Sigmoid colon (tissue), 7 donors: ENCODE measurements around the gene PADI1. TPM values are rescaled to one million over a fixed set of nuclear protein-coding genes. Genes with fewer than 3 reads are reported as not detected.

Experiments
- DNase-seq: peaks from one replicate; pipeline ENCODE4 v3.0.0-alpha.2; 2019
- H3K27ac ChIP-seq, 4 donors: fragments of 200-600 bp; sonication (generic); one replicate each; pipeline ENCODE4 v1.5.1; 2016 to 2019; ENCODE audit warnings: mild to moderate bottlenecking in 1 of 4
- H3K27me3 ChIP-seq, 3 donors: fragments of 200-600 bp; sonication (generic); one replicate each; pipeline ENCODE4 v1.5.1; 2019; ENCODE audit warnings: mild to moderate bottlenecking in 1 of 3
- H3K36me3 ChIP-seq, 4 donors: fragments of 200-600 bp; sonication (generic); one replicate each; pipeline ENCODE4 v1.5.1; 2016 to 2019
- H3K4me1 ChIP-seq, 4 donors: fragments of 200-600 bp; sonication (generic); one replicate each; pipeline ENCODE4 v1.5.1; 2017 to 2019
- H3K4me3 ChIP-seq, 4 donors: fragments of 200-600 bp; sonication (generic); one replicate each; pipeline ENCODE4 v1.5.1; 2017 to 2019; ENCODE audit warnings: mild to moderate bottlenecking in 2 of 4, moderate library complexity in 1 of 4
- H3K9me3 ChIP-seq, 4 donors: fragments of 200-600 bp in 3 of 4; sonication (generic) in 3 of 4; one replicate each; pipeline versions ENCODE4 v1.5.1 to v1.6.1; 2013 to 2019
- CTCF ChIP-seq, 4 experiments: fragments of 450-650 bp in 3 of 4; fragments of 200-600 bp in 1 of 4; IDR thresholded peaks; one replicate each; pipeline ENCODE4 v1.5.1; 2016 to 2019; ENCODE audit warnings: antibody characterized with exemption in 4 of 4, mild to moderate bottlenecking in 3 of 4, moderate library complexity in 2 of 4
- EP300 ChIP-seq, 4 donors: sonication (generic); formaldehyde crosslinking; IDR thresholded peaks; one replicate each; pipeline ENCODE4 v1.6.1; 2017; ENCODE audit warnings: antibody characterized with exemption in 4 of 4
- POLR2A ChIP-seq, 2 donors: fragments of 450-650 bp; IDR thresholded peaks; one replicate each; pipeline ENCODE4 v1.6.1; 2016; ENCODE audit warnings: antibody characterized with exemption in 2 of 2, mild to moderate bottlenecking in 2 of 2, moderate library complexity in 2 of 2
- POLR2AphosphoS5 ChIP-seq, 4 donors: sonication (generic); formaldehyde crosslinking; IDR thresholded peaks; one replicate each; pipeline ENCODE4 v1.6.1; 2017; ENCODE audit warnings: antibody characterized with exemption in 4 of 4
- WGBS, 2 donors: extraction: QIAGEN DNeasy Blood & Tissue Kit; methylation state at CpG; one replicate each; pipeline ENCODE4 v1.1.7; 2013; 5-methylcytosine and 5-hydroxymethylcytosine counted together
- intact Hi-C: fragments of 100-400 bp; cut with DNase I; formaldehyde crosslinking; loops from one replicate; pipeline ENCODE4 v1.15.1; 2023
- polyA plus RNA-seq, 3 donors: library from polyadenylated mRNA; stranded (reverse); fragments of 200-250 nt; gene quantifications; one replicate each; pipeline ENCODE4 v1.2.3, GENCODE V29; 2013
- total RNA-seq, 4 donors: library from RNA; depleted of rRNA; stranded (reverse); fragments of >200 nt; gene quantifications; one replicate each; pipeline ENCODE4 v1.1.0, GENCODE V29; 2016
- donor health status: healthy with polysubstance abuse.
- donor health status: Bipolar disorder and iron deficiency.
- donor health status: healthy.

Gene PADI1
- total and polyA plus RNA-seq, 7 donors: under 0.01 to 0.92 (median 0.63) TPM; not detected in 4

DNA sequence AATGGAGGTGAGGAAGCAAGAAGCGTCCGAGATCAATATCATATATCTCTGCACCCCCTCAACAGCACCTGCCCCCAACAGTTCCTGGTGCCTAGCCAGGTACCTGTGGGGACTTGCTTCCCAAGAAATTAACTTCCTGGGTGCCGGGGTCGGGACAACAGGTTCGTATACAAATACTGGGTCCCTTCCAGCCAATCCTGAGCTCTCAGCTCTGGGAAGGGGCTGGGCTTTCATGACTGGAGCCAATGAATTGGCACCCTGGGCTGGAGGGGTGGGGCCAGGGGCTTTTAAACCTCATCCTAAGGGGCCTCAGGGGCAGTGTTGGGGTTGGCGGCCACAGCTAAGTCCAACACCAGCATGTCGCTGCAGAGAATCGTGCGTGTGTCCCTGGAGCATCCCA lies 43.9 kb downstream of the PADI1 start, which contains the start of gene PADI3:
Gene PADI3 (plus strand): TSS at position 318 of the 400 bp plus-strand sequence. CDS start 40 bp downstream, at position 358.
- Histone ChIP-seq H3K27me3 (peaks cover 0 to 8% (median 0%) of the 10 kb centered on the region in 3 donors), H3K4me1 (no peaks in the 10 kb centered on the region), H3K27ac (no peak within 1 kb of the TSS), H3K36me3 (no peaks in the 10 kb centered on the region), H3K4me3 (no peak within 1 kb of the TSS), H3K9me3 (no peaks in the 10 kb centered on the region)
- intact Hi-C loops: no loop called here
- no peak for DNase-seq
- 75 to 81% methylated on average over 9 of the region's 9 CpGs for WGBS, 2 donors
- TF ChIP-seq POLR2A (IDR thresholded peaks at IDR 0.05) (no peak), POLR2AphosphoS5 (IDR thresholded peaks at IDR 0.05) (no peak), EP300 (IDR thresholded peaks at IDR 0.05) (no peak), CTCF (IDR thresholded peaks at IDR 0.05) (no peak)

DNA sequence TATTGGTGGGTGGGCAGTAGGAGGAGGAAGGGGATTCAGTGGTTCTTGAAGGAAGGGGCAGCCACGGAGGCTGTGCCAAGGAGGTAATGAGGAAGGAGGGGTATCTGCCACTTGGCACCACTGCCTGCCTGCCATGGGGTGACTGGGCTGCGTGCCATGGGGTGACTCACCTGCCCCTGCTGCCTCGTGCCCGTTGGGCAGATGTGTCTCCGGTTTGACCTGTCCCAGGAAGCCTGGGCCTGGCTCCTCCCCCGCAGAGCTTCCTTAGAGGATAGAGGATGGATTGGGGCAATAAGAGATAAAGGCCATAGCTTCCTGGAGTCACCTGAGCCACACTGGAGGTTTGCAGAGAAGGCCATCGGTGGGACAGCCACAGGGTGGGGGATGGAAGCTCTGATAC lies 45.7 kb downstream of the PADI1 start:
- no peaks in the 10 kb centered on the region for H3K36me3 ChIP-seq
- H3K4me1 ChIP-seq: no peaks in the 10 kb centered on the region
- peaks cover 0 to 11% (median 0%) of the 10 kb centered on the region in 3 donors for H3K27me3 ChIP-seq
- TF ChIP-seq POLR2AphosphoS5 (IDR thresholded peaks at IDR 0.05): no peak
- no peak for TF ChIP-seq CTCF (IDR thresholded peaks at IDR 0.05)
- TF ChIP-seq POLR2A (IDR thresholded peaks at IDR 0.05): no peak
- no peak for TF ChIP-seq EP300 (IDR thresholded peaks at IDR 0.05)
- DNase-seq: no peak
- intact Hi-C loops: no loop called here
- H3K27ac ChIP-seq: no peak overlapping the region
- H3K4me3 ChIP-seq: no peak overlapping the region
- 5 to 21% methylated on average over 7 of the region's 7 CpGs for WGBS, 2 donors
- H3K9me3 ChIP-seq: no peaks in the 10 kb centered on the region

- whole genome bisulfite sequencing, 2 donors: 50 to 77% methylated on average over 5 of the region's 5 CpGs
- H3K36me3 ChIP-seq: no peaks in the 10 kb centered on the region
- intact Hi-C loops: no loop called here
- no peak overlapping the region for H3K4me3 ChIP-seq
- peaks cover 0 to 11% (median 0%) of the 10 kb centered on the region in 3 donors for H3K27me3 ChIP-seq
- no peak overlapping the region for H3K27ac ChIP-seq
- TF ChIP-seq POLR2AphosphoS5 (IDR thresholded peaks at IDR 0.05) (no peak), POLR2A (IDR thresholded peaks at IDR 0.05) (no peak), CTCF (IDR thresholded peaks at IDR 0.05) (no peak), EP300 (IDR thresholded peaks at IDR 0.05) (no peak)
- no peaks in the 10 kb centered on the region for H3K9me3 ChIP-seq
- no peak for DNase-seq
- H3K4me1 ChIP-seq: no peaks in the 10 kb centered on the region
Measured at GRCh38 chr1:17251246-17251645, 46.3 kb downstream of the PADI1 start.

GRCh38 chr1:17251701-17252376 lies 46.9 kb downstream of the PADI1 start:
- Histone ChIP-seq H3K36me3 (no peaks in the 10 kb centered on the region), H3K27me3 (peaks cover 0 to 11% (median 0%) of the 10 kb centered on the region in 3 donors), H3K9me3 (no peaks in the 10 kb centered on the region), H3K4me1 (no peaks in the 10 kb centered on the region), H3K4me3 (no peak overlapping the region), H3K27ac (no peak overlapping the region)
- no peak for TF ChIP-seq POLR2AphosphoS5 (IDR thresholded peaks at IDR 0.05)
- TF ChIP-seq EP300 (IDR thresholded peaks at IDR 0.05): no peak
- TF ChIP-seq POLR2A (IDR thresholded peaks at IDR 0.05): no peak
- no peak for TF ChIP-seq CTCF (IDR thresholded peaks at IDR 0.05)
- WGBS, 2 donors: 68 to 80% methylated on average over 3 of the region's 3 CpGs
- no peak for DNase-seq
- intact Hi-C loops: no loop called here
